A549 (cell line): Measurements from ENCODE around the gene ATP10B. TPM values are rescaled to one million over a fixed set of nuclear protein-coding genes. Genes with fewer than 3 reads are reported as not detected.
A peak's percentile ranks its signal among the peaks of the same experiment; 100 is the strongest.

Experiments used
- ATAC-seq, 2 experiments: fragments of 200-7000 bp in 1 of 2; fragments of >200 bp in 1 of 2; cut with Nextera tagmentation in 1 of 2; cut with Tn5 transposase in 1 of 2; 3 replicates each; pipeline versions ENCODE4 v1.8.0 to v1.9.1; 2018 to 2020; ENCODE audit warnings: mild to moderate bottlenecking in 1 of 2, moderate library complexity in 1 of 2
- CTCF ChIA-PET: fragments of 300-600 bp; sonication (Branson Sonifier 250); formaldehyde crosslinking; extraction: SDS; loops from one replicate; lab custom pipeline; 2021; ENCODE audit warnings: antibody characterized with exemption, inconsistent platforms; lab: Yijun Ruan, JAX
- POLR2A ChIA-PET: fragments of 350-600 bp; formaldehyde crosslinking; extraction: SDS; loops from one replicate; lab custom pipeline; 2021; ENCODE audit warnings: antibody characterized with exemption, inconsistent platforms; lab: Yijun Ruan, JAX
- DNase-seq, 2 experiments: peaks; one replicate each; pipeline versions ENCODE4 v3.0.0 to v3.0.0-alpha.2; 2011 to 2016; ENCODE audit warnings: low read depth in 1 of 2, low spot score in 1 of 2
- FAIRE-seq: peaks from 2 replicates; lab custom pipeline; 2011; peaks lifted over from hg19 to GRCh38; lab: Jason Lieb, UNC
- H3K27ac ChIP-seq, 2 experiments: fragments of >200 bp; sonication (Bioruptor Twin); formaldehyde crosslinking; 3 replicates each; pipeline ENCODE4 v1.5.1; 2016 to 2017
- H3K4me1 ChIP-seq: fragments of >200 bp; sonication (Bioruptor Twin); formaldehyde crosslinking; 3 replicates; pipeline ENCODE4 v1.6.1; 2016
- H3K4me2 ChIP-seq: fragments of >200 bp; sonication (Bioruptor Twin); formaldehyde crosslinking; 3 replicates; pipeline ENCODE4 v1.6.1; 2016
- H3K4me3 ChIP-seq: fragments of >200 bp; sonication (Bioruptor Twin); formaldehyde crosslinking; 3 replicates; pipeline ENCODE4 v1.5.1; 2016
- H3K9me3 ChIP-seq: fragments of >200 bp; sonication (Bioruptor Twin); formaldehyde crosslinking; 3 replicates; pipeline ENCODE4 v1.6.1; 2016
- ATOH8 ChIP-seq: fragments of 250-450 bp; sonication (Bioruptor Pico); IDR thresholded peaks from 2 replicates; pipeline ENCODE4 v1.5.0; 2020; ENCODE audit warnings: low read depth, mild to moderate bottlenecking, moderate library complexity
- BCL3 ChIP-seq: fragments of >200 bp; sonication (Bioruptor Twin); formaldehyde crosslinking; IDR thresholded peaks from 3 replicates; pipeline ENCODE4 v1.6.1; 2016
- CBX2 ChIP-seq: fragments of 200-600 bp; sonication (generic); IDR thresholded peaks from 2 replicates; pipeline ENCODE4 v1.6.1; 2016; ENCODE audit warnings: low read depth, mild to moderate bottlenecking, borderline replicate concordance
- E2F6 ChIP-seq: IDR thresholded peaks from 2 replicates; pipeline ENCODE4 v1.6.1; 2012; ENCODE audit warnings: low read depth, borderline replicate concordance
- EHMT2 ChIP-seq: fragments of 200-600 bp; sonication (generic); IDR thresholded peaks from 2 replicates; pipeline ENCODE4 v1.6.1; 2016; ENCODE audit warnings: antibody characterized with exemption, low read depth, mild to moderate bottlenecking, moderate library complexity
- ESRRA ChIP-seq: fragments of 150-350 bp; IDR thresholded peaks from 2 replicates; pipeline ENCODE4 v1.6.1; 2014; ENCODE audit warnings: mild to moderate bottlenecking, low read length, borderline replicate concordance
- HEYL ChIP-seq: fragments of 250-450 bp; sonication (Bioruptor Pico); IDR thresholded peaks from 2 replicates; pipeline ENCODE4 v1.8.0; 2021; ENCODE audit warnings: mild to moderate bottlenecking, moderate library complexity
- MAFK ChIP-seq: fragments of 450-650 bp; IDR thresholded peaks from 2 replicates; pipeline ENCODE4 v1.6.1; 2014; ENCODE audit not compliant: partially characterized antibody
- MAZ ChIP-seq: fragments of 150-350 bp; IDR thresholded peaks from 2 replicates; pipeline ENCODE4 v1.6.1; 2014; ENCODE audit warnings: antibody characterized with exemption, low read depth, low read length, borderline replicate concordance
- NFE2L2 ChIP-seq: fragments of 150-350 bp; conservative IDR thresholded peaks from 2 replicates; pipeline ENCODE4 v1.6.1; 2014; ENCODE audit warnings: low read length
- NPAS2 ChIP-seq: fragments of 250-450 bp; sonication (Bioruptor Pico); IDR thresholded peaks from 2 replicates; pipeline ENCODE4 v1.8.0; 2022; ENCODE audit warnings: mild to moderate bottlenecking, moderate library complexity, borderline replicate concordance
- NR3C1 ChIP-seq: fragments of >200 bp; sonication (Bioruptor Twin); formaldehyde crosslinking; IDR thresholded peaks from 3 replicates; pipeline ENCODE4 v1.6.1; 2017
- PBX3 ChIP-seq: IDR thresholded peaks from 2 replicates; pipeline ENCODE4 v1.6.1; 2012
- PHF8 ChIP-seq: fragments of 200-600 bp; sonication (generic); IDR thresholded peaks from 2 replicates; pipeline ENCODE4 v1.6.1; 2016; ENCODE audit warnings: low read depth, mild to moderate bottlenecking, antibody characterized with exemption, moderate library complexity, borderline replicate concordance
- RARB ChIP-seq: fragments of 250-450 bp; sonication (Bioruptor Pico); IDR thresholded peaks from 2 replicates; pipeline ENCODE4 v1.8.0; 2021; ENCODE audit warnings: mild to moderate bottlenecking, moderate library complexity
- RCOR1 ChIP-seq: fragments of 150-350 bp; IDR thresholded peaks from 2 replicates; pipeline ENCODE4 v1.6.1; 2014; ENCODE audit warnings: antibody characterized with exemption, low read length, low read depth
- REST ChIP-seq: fragments of 200-600 bp; sonication (generic); IDR thresholded peaks from 2 replicates; pipeline ENCODE4 v1.6.1; 2016; ENCODE audit warnings: antibody characterized with exemption, mild to moderate bottlenecking, moderate library complexity
- RFX5 ChIP-seq: fragments of 450-650 bp; IDR thresholded peaks from 2 replicates; pipeline ENCODE4 v1.7.1; 2014; ENCODE audit warnings: antibody characterized with exemption, mild to moderate bottlenecking, moderate library complexity
- TFCP2L1 ChIP-seq: fragments of 250-450 bp; sonication (Bioruptor Pico); IDR thresholded peaks from 2 replicates; pipeline ENCODE4 v1.5.0; 2021; ENCODE audit warnings: mild to moderate bottlenecking
- TP53 ChIP-seq: fragments of 250-450 bp; sonication (Bioruptor Pico); IDR thresholded peaks from 2 replicates; pipeline ENCODE4 v1.5.0; 2021; ENCODE audit warnings: mild to moderate bottlenecking, moderate library complexity
- ZC3H11A ChIP-seq: fragments of 450-650 bp; IDR thresholded peaks from 2 replicates; pipeline ENCODE4 v1.6.1; 2014; ENCODE audit warnings: antibody characterized with exemption, mild to moderate bottlenecking
- ZFP36 ChIP-seq: fragments of 450-650 bp; IDR thresholded peaks from 2 replicates; pipeline ENCODE4 v1.6.1; 2014; ENCODE audit warnings: borderline replicate concordance; ENCODE audit not compliant: partially characterized antibody
- WGBS: methylation state at CpG from one replicate; pipeline ENCODE4 v1.1.6; 2017; ENCODE audit errors: missing lambda C conversion rate; 5-methylcytosine and 5-hydroxymethylcytosine counted together
- polyA plus RNA-seq, 4 experiments: library from polyadenylated mRNA; depleted of rRNA in 3 of 4; stranded (reverse); fragments of >200 nt; fragmentation: RNase III in 1 of 4; extraction: RNeasy Plus Mini Kit Qiagen cat#74134 plus additional on column Dnase treatment in 1 of 4; gene quantifications; 2 replicates in 3 of 4; 3 replicates in 1 of 4; pipeline ENCODE4 v1.2.3, GENCODE V29; 2011 to 2017

Gene ATP10B
- polyA plus RNA-seq, 2 of the 4 experiments (the other 2 are of a cell fraction) = not detected

GRCh38 chr5:160772854-160773253 is 79.2 kb downstream of the ATP10B start:
- no peak overlapping the region for H3K27ac ChIP-seq
- no peak overlapping the region for H3K4me3 ChIP-seq
- DNase-seq = no peak
- no peak overlapping the region for H3K4me2 ChIP-seq
- no peak for FAIRE-seq
- TF ChIP-seq MAFK (peak; percentile 93), CBX2 (no peak), ATOH8 (no peak)
- H3K9me3 ChIP-seq = no peaks in the 10 kb centered on the region
- no peak for ATAC-seq
- no peaks in the 10 kb centered on the region for H3K4me1 ChIP-seq
- ChIA-PET POLR2A (no interaction called here), CTCF (no interaction called here)
- 20% methylated on average over 7 of the region's 7 CpGs for WGBS

- Histone ChIP-seq H3K4me1 (no peaks in the 10 kb centered on the region), H3K4me2 (no peak overlapping the region), H3K4me3 (no peak overlapping the region), H3K27ac (no peak overlapping the region), H3K9me3 (no peaks in the 10 kb centered on the region)
- FAIRE-seq (no peak), DNase-seq (no peak), ATAC-seq (no peak)
- 16% methylated on average over 3 of the region's 3 CpGs for WGBS
- ChIA-PET POLR2A (no interaction called here), CTCF (no interaction called here)
- TF ChIP-seq EHMT2 (no peak), ESRRA (no peak), REST (no peak), MAFK (peak; percentile 93), NFE2L2 (no peak), E2F6 (no peak)
Observed at GRCh38 chr5:160770718-160771117, 81.3 kb downstream of the ATP10B start.

- no peak for TF ChIP-seq RARB (CRISPR knock-in tag)
- TF ChIP-seq ESRRA = no peak
- no peak for TF ChIP-seq HEYL (CRISPR knock-in tag)
- TF ChIP-seq MAFK = no peak
- TF ChIP-seq NPAS2 (CRISPR knock-in tag) = no peak
- no peak for TF ChIP-seq PBX3
- ChIA-PET POLR2A (no interaction called here), CTCF (no interaction called here)
- no peaks in the 10 kb centered on the region for H3K9me3 ChIP-seq
- FAIRE-seq (no peak), DNase-seq (no peak), ATAC-seq (no peak)
- WGBS = 27% methylated on average over 4 of the region's 4 CpGs
- H3K27ac ChIP-seq = no peak overlapping the region
- H3K4me2 ChIP-seq = no peak overlapping the region
- H3K4me1 ChIP-seq = no peaks in the 10 kb centered on the region
- H3K4me3 ChIP-seq = no peak overlapping the region
Observed at GRCh38 chr5:160769301-160769700, 82.7 kb downstream of the ATP10B start.

GRCh38 chr5:160767062-160767461 is 84.9 kb downstream of the ATP10B start:
- ChIA-PET POLR2A (no interaction called here), CTCF (no interaction called here)
- WGBS = 9% methylated on average over 4 of the region's 4 CpGs
- H3K4me1 ChIP-seq = no peaks in the 10 kb centered on the region
- no peak overlapping the region for H3K27ac ChIP-seq
- H3K4me2 ChIP-seq = no peak overlapping the region
- ATAC-seq (no peak), DNase-seq (no peak), FAIRE-seq (no peak)
- H3K4me3 ChIP-seq = no peak overlapping the region
- TF ChIP-seq ZFP36 = no peak
- no peak for TF ChIP-seq TP53 (CRISPR knock-in tag)
- no peak for TF ChIP-seq NR3C1
- no peak for TF ChIP-seq ZC3H11A
- no peak for TF ChIP-seq BCL3
- TF ChIP-seq RCOR1 = no peak
- no peak for TF ChIP-seq TFCP2L1 (CRISPR knock-in tag)
- no peak for TF ChIP-seq MAZ
- no peak for TF ChIP-seq ATOH8
- no peak for TF ChIP-seq PHF8
- no peak for TF ChIP-seq RFX5
- no peaks in the 10 kb centered on the region for H3K9me3 ChIP-seq
